GM12801 (cell line): ENCODE measurements around the gene NEK11.

Experiments
- TF ChIP-seq, protein P1 (sequence below): IDR thresholded peaks from one replicate; pipeline ENCODE4 v1.5.1; 2011; ENCODE audit warnings: control low read depth; ENCODE audit not compliant: insufficient read length; ENCODE audit errors: extremely low read depth

NEK11 gene

GRCh38 chr3:131349946-131350347, 323.3 kb downstream of the NEK11 start:
- TF ChIP-seq, protein P1, sequence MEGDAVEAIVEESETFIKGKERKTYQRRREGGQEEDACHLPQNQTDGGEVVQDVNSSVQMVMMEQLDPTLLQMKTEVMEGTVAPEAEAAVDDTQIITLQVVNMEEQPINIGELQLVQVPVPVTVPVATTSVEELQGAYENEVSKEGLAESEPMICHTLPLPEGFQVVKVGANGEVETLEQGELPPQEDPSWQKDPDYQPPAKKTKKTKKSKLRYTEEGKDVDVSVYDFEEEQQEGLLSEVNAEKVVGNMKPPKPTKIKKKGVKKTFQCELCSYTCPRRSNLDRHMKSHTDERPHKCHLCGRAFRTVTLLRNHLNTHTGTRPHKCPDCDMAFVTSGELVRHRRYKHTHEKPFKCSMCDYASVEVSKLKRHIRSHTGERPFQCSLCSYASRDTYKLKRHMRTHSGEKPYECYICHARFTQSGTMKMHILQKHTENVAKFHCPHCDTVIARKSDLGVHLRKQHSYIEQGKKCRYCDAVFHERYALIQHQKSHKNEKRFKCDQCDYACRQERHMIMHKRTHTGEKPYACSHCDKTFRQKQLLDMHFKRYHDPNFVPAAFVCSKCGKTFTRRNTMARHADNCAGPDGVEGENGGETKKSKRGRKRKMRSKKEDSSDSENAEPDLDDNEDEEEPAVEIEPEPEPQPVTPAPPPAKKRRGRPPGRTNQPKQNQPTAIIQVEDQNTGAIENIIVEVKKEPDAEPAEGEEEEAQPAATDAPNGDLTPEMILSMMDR, result no peak

GRCh38 chr3:131350506-131350905, 323.8 kb downstream of the NEK11 start:
- TF ChIP-seq, protein P1, result no peak

- TF ChIP-seq, protein P1, result no peak
These were observed 326.6 kb downstream of the NEK11 start for GRCh38 chr3:131353016-131353877.

DNA sequence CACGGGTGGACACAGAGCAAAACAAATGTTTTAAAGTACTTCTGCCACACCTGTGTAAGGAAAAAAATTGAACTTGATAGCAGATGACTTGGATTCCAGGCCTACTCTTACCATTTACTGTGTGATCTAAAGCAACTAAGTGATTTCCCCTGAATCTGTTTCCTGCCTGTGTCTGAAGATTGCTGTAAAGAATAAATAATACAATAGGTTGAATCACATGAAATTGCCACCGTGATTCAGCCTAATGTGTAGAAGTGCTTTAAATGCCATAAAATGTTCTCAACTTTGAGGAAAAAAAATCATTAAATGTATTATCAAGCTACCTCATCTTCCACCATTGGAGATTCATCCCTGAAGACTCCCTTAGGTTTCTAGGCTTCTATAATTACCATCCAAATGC, 327.3 kb downstream of the NEK11 start:
- TF ChIP-seq, protein P1, result no peak

GRCh38 chr3:131356006-131356595, 329.4 kb downstream of the NEK11 start:
- TF ChIP-seq, protein P1, result no peak

GRCh38 chr3:131357275-131357674, 330.6 kb downstream of the NEK11 start:
- TF ChIP-seq, protein P1, result no peak

DNA sequence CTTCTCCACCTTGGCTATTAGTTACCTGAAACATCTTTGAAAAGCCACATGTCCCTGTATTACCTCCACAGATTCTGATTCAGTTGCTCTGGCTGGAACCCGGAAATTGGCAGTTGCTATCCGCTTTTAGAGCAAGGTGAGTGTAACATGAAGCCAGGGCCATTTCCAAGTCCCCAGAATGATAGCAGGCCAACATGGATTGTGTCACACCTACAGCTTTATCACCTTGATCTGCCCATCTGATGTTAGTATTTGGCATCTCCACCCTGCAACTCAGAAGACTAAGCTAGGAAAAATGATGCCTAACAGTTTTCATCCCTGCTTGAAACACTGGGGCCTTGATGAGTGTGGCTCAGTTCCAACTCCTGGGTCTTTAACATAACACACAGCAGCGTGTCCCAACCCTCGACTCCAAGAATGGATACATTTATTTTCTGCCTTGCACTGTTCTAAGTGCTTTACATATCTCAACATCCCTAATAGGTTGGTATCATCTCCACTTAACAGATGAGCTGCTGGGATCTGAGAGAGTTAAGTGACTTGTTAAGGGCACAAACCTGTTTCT, 333.6 kb downstream of the NEK11 start:
- TF ChIP-seq, protein P1, result no peak
